Fibroblast of the aortic adventitia (primary cell): ENCODE measurements around the gene PHACTR1. TPM values are rescaled to one million over a fixed set of nuclear protein-coding genes. Genes with fewer than 3 reads are reported as not detected.
A peak's percentile ranks its signal among the peaks of the same experiment; 100 is the strongest.

Source experiments
- DNase-seq: peaks from one replicate; pipeline ENCODE4 v3.0.0-alpha.2; 2010; ENCODE audit warnings: low read depth
- H3K4me3 ChIP-seq: 2 replicates; pipeline ENCODE4 v1.5.1; 2011; ENCODE audit warnings: low read depth, mild to moderate bottlenecking, control low read depth, low read length, moderate library complexity
- total RNA-seq: library from RNA; depleted of rRNA; stranded (reverse); fragments of >200 nt; gene quantifications from 2 replicates; pipeline ENCODE4 v1.2.3, GENCODE V29; 2012; ENCODE audit warnings: low replicate concordance
- TF ChIP-seq, protein P1 (sequence below): IDR thresholded peaks from 2 replicates; pipeline ENCODE4 v1.5.1; 2011; ENCODE audit warnings: mild to moderate bottlenecking, low read length, control low read depth, inconsistent platforms; ENCODE audit not compliant: insufficient read depth

The PHACTR1 gene
- total RNA-seq, 1 donor, result 0.99 TPM

DNA sequence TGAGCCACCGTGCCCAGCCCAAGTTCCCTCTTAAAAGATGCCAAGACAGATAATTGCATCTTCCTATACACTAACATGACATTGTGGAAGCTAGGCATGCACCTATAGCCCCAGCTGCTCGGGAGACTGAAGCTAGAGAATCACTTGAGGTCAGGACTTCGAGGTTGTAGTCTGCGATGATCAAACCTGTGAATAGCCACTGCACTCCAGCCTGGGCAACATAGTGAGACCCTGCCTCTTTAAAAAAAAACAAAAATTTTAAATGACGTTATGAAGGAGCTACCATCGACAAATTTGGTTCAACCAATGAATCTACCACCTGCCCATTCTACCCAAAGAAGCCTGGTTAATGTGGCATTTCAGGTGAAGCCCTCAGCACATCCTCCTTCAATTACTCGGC, 531.1 kb downstream of the PHACTR1 start:
- TF ChIP-seq, protein P1, sequence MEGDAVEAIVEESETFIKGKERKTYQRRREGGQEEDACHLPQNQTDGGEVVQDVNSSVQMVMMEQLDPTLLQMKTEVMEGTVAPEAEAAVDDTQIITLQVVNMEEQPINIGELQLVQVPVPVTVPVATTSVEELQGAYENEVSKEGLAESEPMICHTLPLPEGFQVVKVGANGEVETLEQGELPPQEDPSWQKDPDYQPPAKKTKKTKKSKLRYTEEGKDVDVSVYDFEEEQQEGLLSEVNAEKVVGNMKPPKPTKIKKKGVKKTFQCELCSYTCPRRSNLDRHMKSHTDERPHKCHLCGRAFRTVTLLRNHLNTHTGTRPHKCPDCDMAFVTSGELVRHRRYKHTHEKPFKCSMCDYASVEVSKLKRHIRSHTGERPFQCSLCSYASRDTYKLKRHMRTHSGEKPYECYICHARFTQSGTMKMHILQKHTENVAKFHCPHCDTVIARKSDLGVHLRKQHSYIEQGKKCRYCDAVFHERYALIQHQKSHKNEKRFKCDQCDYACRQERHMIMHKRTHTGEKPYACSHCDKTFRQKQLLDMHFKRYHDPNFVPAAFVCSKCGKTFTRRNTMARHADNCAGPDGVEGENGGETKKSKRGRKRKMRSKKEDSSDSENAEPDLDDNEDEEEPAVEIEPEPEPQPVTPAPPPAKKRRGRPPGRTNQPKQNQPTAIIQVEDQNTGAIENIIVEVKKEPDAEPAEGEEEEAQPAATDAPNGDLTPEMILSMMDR, result no peak
- DNase-seq, result no peak
- H3K4me3 ChIP-seq, result no peak overlapping the region

DNA sequence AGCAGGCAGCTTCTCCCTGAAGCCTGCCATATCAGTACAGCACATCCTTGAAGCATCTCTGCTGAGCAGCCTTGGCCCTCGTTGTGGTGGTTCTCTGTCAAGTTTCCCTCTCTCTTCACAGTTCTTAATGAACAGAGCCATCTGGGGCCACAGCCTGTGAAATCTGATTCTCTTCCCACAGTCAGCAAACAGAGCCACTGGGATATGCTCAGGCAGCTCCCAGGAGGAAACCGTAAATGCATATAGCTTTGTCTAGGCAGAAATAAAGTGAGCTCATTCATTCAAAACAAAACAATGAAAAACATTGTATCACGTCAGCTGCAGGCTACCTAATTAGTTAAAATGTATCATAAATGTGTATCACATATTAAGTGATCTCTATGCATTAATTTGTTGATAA, 531.5 kb downstream of the PHACTR1 start:
- H3K4me3 ChIP-seq, result no peak overlapping the region
- TF ChIP-seq, protein P1, result no peak
- peak; percentile 32 for DNase-seq

DNA sequence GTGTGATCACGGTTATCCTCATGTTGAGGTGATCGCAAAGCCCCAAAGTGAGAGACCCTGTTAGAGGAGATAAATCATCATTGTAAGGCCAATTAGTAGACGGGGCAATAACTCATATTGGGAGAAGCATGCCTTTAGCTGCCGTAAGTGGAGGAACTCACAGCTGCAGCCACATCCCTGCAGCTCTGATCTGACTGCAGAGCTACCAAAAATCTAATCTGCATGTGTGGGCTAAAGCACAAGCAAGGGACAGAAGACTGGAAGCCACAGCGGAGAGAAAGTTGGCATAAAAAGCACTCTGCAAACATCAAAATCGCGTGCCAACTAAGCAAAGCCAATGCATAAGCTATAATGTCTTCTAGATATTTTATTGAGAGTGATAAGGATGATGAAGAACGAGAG, 532.0 kb downstream of the PHACTR1 start:
- TF ChIP-seq, protein P1, result no peak
- no peak for DNase-seq
- H3K4me3 ChIP-seq, result no peak overlapping the region

DNA sequence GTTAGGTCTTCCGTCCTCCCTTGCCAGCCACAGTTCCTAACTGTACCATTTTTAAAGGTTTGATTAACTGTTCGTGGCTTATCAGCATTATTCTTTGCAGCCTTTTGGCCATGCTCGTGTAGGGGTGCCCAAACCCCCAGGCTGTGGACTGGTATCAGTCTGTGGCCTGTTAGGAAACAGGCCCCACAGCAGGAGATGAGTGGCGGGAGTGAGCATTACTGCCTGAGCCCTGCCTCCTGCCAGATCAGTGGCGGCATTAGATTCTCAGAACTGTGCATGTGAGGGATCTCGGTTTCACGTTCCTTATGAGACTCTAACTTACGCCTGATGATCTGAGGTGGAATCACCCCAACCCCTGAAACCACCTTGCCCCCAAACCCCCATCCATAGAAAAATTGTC, 532.4 kb downstream of the PHACTR1 start:
- TF ChIP-seq, protein P1, result no peak
- no peak overlapping the region for H3K4me3 ChIP-seq
- no peak for DNase-seq

GRCh38 chr6:13249817-13250216, 533.2 kb downstream of the PHACTR1 start:
- TF ChIP-seq, protein P1, result no peak
- DNase-seq, result no peak
- no peak overlapping the region for H3K4me3 ChIP-seq

GRCh38 chr6:13250703-13251102, 534.1 kb downstream of the PHACTR1 start:
- no peak overlapping the region for H3K4me3 ChIP-seq
- TF ChIP-seq, protein P1, result no peak
- DNase-seq, result no peak

DNA sequence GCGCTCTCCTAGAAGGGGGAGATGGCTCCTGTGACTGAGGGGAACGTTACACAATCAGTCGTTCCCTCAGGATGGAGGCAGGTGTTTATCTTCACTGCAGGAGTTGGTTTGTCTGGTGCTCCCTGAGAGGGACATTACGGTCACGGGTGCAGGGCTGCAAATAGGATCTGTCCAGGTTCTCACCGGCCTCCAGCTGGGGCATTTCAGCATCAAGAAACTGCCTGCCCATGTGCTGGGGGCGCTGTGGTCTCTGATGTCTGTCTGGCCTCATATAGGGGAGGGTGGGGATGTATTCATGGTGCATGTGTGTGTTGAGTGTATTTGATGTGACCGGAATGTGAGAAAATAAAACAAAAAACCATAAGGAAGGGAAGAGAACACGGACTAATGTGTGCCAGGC, 534.7 kb downstream of the PHACTR1 start:
- TF ChIP-seq, protein P1, result no peak

More for the DNA sequence above, 534.7 kb downstream of the PHACTR1 start:
- no peak overlapping the region for H3K4me3 ChIP-seq
- DNase-seq, result no peak
